Ovary (tissue), 9 donors: ENCODE data around the gene LRP1B. TPM values are rescaled to one million over a fixed set of nuclear protein-coding genes. Genes with fewer than 3 reads are reported as not detected.
"Not testable (repeated sequence)": the region's sequence is repeated elsewhere in the genome, so short reads cannot be mapped to it uniquely, and the experiment has no call there.

Source experiments
- DNase-seq, 5 donors: peaks; one replicate each; pipeline ENCODE4 v3.0.0-alpha.2; 2019 to 2020
- H3K27ac ChIP-seq, 2 donors: fragments of 200-600 bp; one replicate each; pipeline versions ENCODE4 v1.5.1 to v1.8.0; 2019 to 2022
- H3K27me3 ChIP-seq: fragments of 200-600 bp; one replicate; pipeline ENCODE4 v1.8.0; 2022
- H3K36me3 ChIP-seq: fragments of 200-600 bp; sonication (generic); one replicate; pipeline ENCODE4 v1.5.1; 2019
- H3K4me1 ChIP-seq: one replicate; pipeline ENCODE4 v1.8.1; 2013; ENCODE audit warnings: mild to moderate bottlenecking, moderate library complexity; ENCODE audit not compliant: insufficient read depth
- H3K4me3 ChIP-seq: fragments of 200-600 bp; sonication (generic); one replicate; pipeline ENCODE4 v1.5.1; 2017
- H3K9me3 ChIP-seq, 2 donors: fragments of 200-600 bp in 1 of 2; sonication (generic) in 1 of 2; one replicate each; pipeline versions ENCODE4 v1.5.1 to v1.8.1; 2013 to 2019; ENCODE audit warnings: mild to moderate bottlenecking in 1 of 2, moderate library complexity in 1 of 2
- EP300 ChIP-seq: sonication (generic); formaldehyde crosslinking; IDR thresholded peaks from one replicate; pipeline ENCODE4 v1.6.1; 2017; ENCODE audit warnings: antibody characterized with exemption
- POLR2A ChIP-seq: fragments of 450-650 bp; IDR thresholded peaks from one replicate; pipeline ENCODE4 v1.6.1; 2017; ENCODE audit warnings: antibody characterized with exemption, mild to moderate bottlenecking, moderate library complexity
- WGBS, 3 donors: extraction: QIAGEN DNeasy Blood & Tissue Kit in 1 of 3; methylation state at CpG; one replicate each; pipeline versions ENCODE4 v1.1.5 to v1.1.7; 2013 to 2017; 5-methylcytosine and 5-hydroxymethylcytosine counted together
- intact Hi-C, 4 donors: fragments of 100-400 bp; cut with DNase I; formaldehyde crosslinking; loops; one replicate each; pipeline versions ENCODE4 v1.11.0 to v1.15.1; 2022 to 2023
- polyA plus RNA-seq, 2 donors: library from polyadenylated mRNA; stranded (reverse); fragments of 200-250 nt in 1 of 2; fragments of 350-450 nt in 1 of 2; fragmentation: Illumina TruSeq in 1 of 2; extraction: RNeasy Lipid Tissue Mini Kit (QIAGEN cat#74804) in 1 of 2; gene quantifications; one replicate each; pipeline ENCODE4 v1.2.3, GENCODE V29; 2013 to 2014
- total RNA-seq, 7 donors: library from RNA; depleted of rRNA in 2 of 7; stranded (reverse); fragments of >200 nt in 2 of 7; fragmentation: NEBNext Ultra II Directional in 3 of 7; extraction: Animal tissue kit (Norgen Biotek cat#: 25700) in 3 of 7; gene quantifications; one replicate each; pipeline versions ENCODE4 v1.1.0 to v1.2.4, GENCODE V29; 2016 to 2023
- TF ChIP-seq, protein P1 (sequence below), 3 donors: fragments of 450-650 bp in 2 of 3; fragments of 200-600 bp in 1 of 3; IDR thresholded peaks; one replicate each; pipeline versions ENCODE4 v1.5.1 to v1.8.0; 2016 to 2022; ENCODE audit warnings: antibody characterized with exemption in 3 of 3, mild to moderate bottlenecking in 1 of 3
- donor health status: DM: no; HTN: no; CAD: no; lungs with moderate emphysema.
- donor health status: DM: no; HTN: no; CAD: no.
- donor health status: Bipolar disorder and iron deficiency.
- donor health status: DM: yes; HTN: yes; CAD: no.
- donor health status: DM: no; HTN: no; CAD: no.
- donor health status: DM: yes; HTN: yes; CAD: no.

LRP1B gene
- total and polyA plus RNA-seq, 9 donors = 0.08 to 2.6 (median 0.37) TPM

DNA sequence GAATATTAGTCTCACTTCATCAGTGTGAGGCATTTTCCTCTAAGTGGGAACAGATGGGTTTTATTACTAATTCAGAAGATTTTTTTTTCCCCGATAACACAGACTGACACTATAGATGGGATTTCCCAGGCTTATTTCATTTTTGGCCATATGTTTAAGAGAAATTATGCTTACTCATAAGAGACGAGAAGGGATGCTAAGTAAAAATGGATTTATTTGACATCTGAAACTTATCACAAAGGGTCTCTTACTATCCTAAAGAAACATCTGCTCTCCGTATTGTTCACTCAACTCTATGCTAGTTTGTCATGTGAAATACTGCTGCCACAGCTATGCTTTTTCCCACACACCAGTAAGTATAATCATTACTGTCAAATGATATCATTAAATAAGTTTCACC is 1476.3 kb downstream of the LRP1B start:
- Histone ChIP-seq H3K4me3 (no peak overlapping the region), H3K27me3 (no peaks in the 10 kb centered on the region), H3K36me3 (no peaks in the 10 kb centered on the region), H3K27ac (no peak overlapping the region), H3K4me1 (no peaks in the 10 kb centered on the region), H3K9me3 (no peaks in the 10 kb centered on the region)
- intact Hi-C loops = no loop called here
- WGBS, 3 donors = 40 to 57% (median 56%) methylated on average over 3 of the region's 3 CpGs
- TF ChIP-seq, protein P1, sequence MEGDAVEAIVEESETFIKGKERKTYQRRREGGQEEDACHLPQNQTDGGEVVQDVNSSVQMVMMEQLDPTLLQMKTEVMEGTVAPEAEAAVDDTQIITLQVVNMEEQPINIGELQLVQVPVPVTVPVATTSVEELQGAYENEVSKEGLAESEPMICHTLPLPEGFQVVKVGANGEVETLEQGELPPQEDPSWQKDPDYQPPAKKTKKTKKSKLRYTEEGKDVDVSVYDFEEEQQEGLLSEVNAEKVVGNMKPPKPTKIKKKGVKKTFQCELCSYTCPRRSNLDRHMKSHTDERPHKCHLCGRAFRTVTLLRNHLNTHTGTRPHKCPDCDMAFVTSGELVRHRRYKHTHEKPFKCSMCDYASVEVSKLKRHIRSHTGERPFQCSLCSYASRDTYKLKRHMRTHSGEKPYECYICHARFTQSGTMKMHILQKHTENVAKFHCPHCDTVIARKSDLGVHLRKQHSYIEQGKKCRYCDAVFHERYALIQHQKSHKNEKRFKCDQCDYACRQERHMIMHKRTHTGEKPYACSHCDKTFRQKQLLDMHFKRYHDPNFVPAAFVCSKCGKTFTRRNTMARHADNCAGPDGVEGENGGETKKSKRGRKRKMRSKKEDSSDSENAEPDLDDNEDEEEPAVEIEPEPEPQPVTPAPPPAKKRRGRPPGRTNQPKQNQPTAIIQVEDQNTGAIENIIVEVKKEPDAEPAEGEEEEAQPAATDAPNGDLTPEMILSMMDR (IDR thresholded peaks at IDR 0.05) = no peak
- TF ChIP-seq EP300 = no peak
- no peak for TF ChIP-seq POLR2A
- no peak for DNase-seq

DNA sequence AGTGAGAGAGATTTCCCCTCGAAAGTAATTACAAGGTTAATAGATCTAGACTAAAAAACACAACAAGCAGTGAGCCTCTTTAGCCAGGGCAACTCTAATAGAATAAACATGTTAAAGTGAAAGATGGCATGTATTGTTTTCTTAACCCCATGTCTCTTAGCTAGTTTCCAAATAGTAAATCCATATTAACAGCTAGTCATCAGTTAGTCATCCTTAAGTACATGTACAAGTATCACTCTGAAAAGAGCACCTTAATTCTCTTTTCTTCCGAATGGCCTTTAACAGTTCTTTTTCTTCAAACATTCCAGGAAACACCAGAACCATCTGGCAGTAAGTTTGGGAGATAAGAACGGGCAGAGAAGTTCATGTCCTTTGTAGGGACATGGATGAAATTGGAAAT is 1480.0 kb downstream of the LRP1B start:
- intact Hi-C loops = no loop called here
- H3K4me3 ChIP-seq = no peak overlapping the region

DNA sequence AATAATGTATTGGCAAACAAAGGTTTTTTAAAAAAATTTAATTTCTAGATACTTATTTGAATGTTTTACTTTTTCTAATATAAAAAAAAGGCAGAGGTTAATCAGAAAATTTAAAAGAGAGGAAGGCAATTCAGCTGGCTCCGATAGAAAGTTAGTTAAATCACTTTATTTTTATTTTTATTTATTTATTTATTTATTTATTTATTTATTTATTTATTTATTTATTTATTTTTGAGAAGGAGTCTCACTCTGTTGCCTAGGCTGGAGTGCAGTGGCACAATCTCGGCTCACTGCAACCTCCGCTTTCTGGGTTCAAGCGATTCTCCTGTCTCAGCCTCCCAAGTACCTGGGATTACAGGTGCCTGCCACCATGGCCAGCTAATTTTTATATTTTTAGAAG is 1480.7 kb downstream of the LRP1B start:
- intact Hi-C loops, H3K27me3 ChIP-seq, H3K27ac ChIP-seq, H3K36me3 ChIP-seq, H3K9me3 ChIP-seq, H3K4me1 ChIP-seq, DNase-seq, H3K4me3 ChIP-seq: not testable (repeated sequence)
- WGBS, 3 donors = 85 to 98% (median 94%) methylated on average over 4 of the region's 4 CpGs

More for the DNA sequence above, 1480.0 kb downstream of the LRP1B start:
- Histone ChIP-seq H3K9me3 (no peaks in the 10 kb centered on the region), H3K4me1 (no peaks in the 10 kb centered on the region), H3K36me3 (no peaks in the 10 kb centered on the region), H3K27ac (no peak overlapping the region), H3K27me3 (no peaks in the 10 kb centered on the region)
- no peak for TF ChIP-seq EP300
- TF ChIP-seq, protein P1 (IDR thresholded peaks at IDR 0.05) = no peak
- TF ChIP-seq POLR2A = no peak
- DNase-seq = no peak
- 54 to 65% (median 59%) methylated on average over 3 of the region's 3 CpGs for WGBS, 3 donors

DNA sequence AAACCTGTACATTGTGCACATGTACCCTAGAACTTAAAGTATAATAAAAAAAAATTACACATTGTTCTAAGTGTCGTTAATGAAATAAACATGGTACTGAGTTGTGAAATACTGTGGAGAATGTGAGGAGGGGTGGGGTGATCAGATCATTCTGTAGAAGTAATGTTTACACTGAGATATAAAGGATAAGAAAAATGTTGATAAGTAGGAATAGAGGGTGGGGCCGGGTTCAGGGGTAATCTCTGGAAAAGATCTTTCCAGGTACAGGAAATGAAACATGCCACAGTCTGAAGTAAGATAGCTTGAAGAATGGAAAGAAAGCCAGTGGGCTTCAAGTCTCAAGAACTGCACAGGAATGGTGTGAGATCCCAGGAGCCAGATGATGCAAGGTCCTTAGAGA is 1482.4 kb downstream of the LRP1B start:
- H3K27me3 ChIP-seq = no peaks in the 10 kb centered on the region
- intact Hi-C loops = no loop called here

DNA sequence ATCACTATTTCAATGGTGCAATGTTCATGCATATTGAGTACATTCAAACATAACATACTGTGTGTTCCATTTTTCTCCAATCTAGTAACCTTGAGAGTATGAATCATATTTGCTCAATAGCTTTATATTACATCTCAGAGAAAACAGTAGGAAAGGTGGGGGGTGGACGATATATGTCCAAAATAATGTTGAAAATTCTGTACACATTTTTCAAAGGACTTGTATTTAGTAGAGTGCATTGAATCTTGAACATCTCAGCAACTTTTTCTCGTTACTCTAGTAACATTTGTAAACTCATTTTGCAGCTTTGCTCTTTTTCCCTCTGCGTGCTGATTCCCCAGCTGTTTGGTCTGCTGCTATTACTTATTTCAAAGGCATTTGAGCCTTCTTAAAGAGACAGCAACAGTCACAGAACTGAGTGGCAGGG is 1487.0 kb downstream of the LRP1B start:
- Histone ChIP-seq H3K36me3 (no peaks in the 10 kb centered on the region), H3K4me3 (no peak overlapping the region), H3K4me1 (no peaks in the 10 kb centered on the region), H3K27ac (no peak overlapping the region), H3K27me3 (no peaks in the 10 kb centered on the region), H3K9me3 (no peaks in the 10 kb centered on the region)
- WGBS, 3 donors = 3 to 16% (median 4%) methylated on average over 3 of the region's 3 CpGs
- TF ChIP-seq EP300 = no peak
- TF ChIP-seq, protein P1 (IDR thresholded peaks at IDR 0.05) = no peak
- no peak for TF ChIP-seq POLR2A
- no peak for DNase-seq
- intact Hi-C loops = no loop called here

More for the DNA sequence above, 1482.4 kb downstream of the LRP1B start:
- Histone ChIP-seq H3K9me3 (no peaks in the 10 kb centered on the region), H3K4me3 (no peak overlapping the region), H3K27ac (no peak overlapping the region), H3K4me1 (no peaks in the 10 kb centered on the region), H3K36me3 (no peaks in the 10 kb centered on the region)
- no peak for DNase-seq
- WGBS, 3 donors = 88 to 93% (median 91%) methylated on average over 2 of the region's 2 CpGs
- TF ChIP-seq, protein P1 (IDR thresholded peaks at IDR 0.05) = no peak
- TF ChIP-seq EP300 (no peak), POLR2A (no peak)
